Germinal center (tissue), 1 donor: Measurements from ENCODE around the gene RBCK1.
"Not testable (repeated sequence)": the region's sequence is repeated elsewhere in the genome, so short reads cannot be mapped to it uniquely, and the experiment has no call there.

Source experiments
- DNase-seq: peaks from one replicate; pipeline ENCODE4 v3.0.0; 2012; ENCODE audit warnings: mixed read lengths, low spot score

Gene RBCK1

GRCh38 chr20:407953-408842, at the start of gene RBCK1:
RBCK1 (plus strand) TSS chr20:408299; CDS start chr20:408758, 459 bp downstream.
- peak; percentile 98 for DNase-seq

- no peak for DNase-seq
These were observed 49.1 kb upstream of the RBCK1 start for GRCh38 chr20:358891-359555.

- DNase-seq: peak; percentile 56
These were observed 46.5 kb upstream of the RBCK1 start for GRCh38 chr20:361561-361960.

GRCh38 chr20:362271-363254, 45.5 kb upstream of the RBCK1 start:
- no peak for DNase-seq

GRCh38 chr20:363319-364078, 44.6 kb upstream of the RBCK1 start:
- no peak for DNase-seq

GRCh38 chr20:364905-365794, 42.9 kb upstream of the RBCK1 start:
- DNase-seq: no peak

GRCh38 chr20:366041-366718, 41.9 kb upstream of the RBCK1 start:
- no peak for DNase-seq

GRCh38 chr20:366719-367485, 41.2 kb upstream of the RBCK1 start:
- DNase-seq: no peak

GRCh38 chr20:367486-367887, 40.6 kb upstream of the RBCK1 start:
- no peak for DNase-seq

- DNase-seq: no peak
These were observed 39.2 kb upstream of the RBCK1 start for GRCh38 chr20:368915-369314.

- no peak for DNase-seq
These were observed 37.9 kb upstream of the RBCK1 start for GRCh38 chr20:370151-370600.

- no peak for DNase-seq
These were observed 36.9 kb upstream of the RBCK1 start for GRCh38 chr20:370977-371754.

- DNase-seq: no peak
These were observed 36.1 kb upstream of the RBCK1 start for GRCh38 chr20:371755-372542.

- DNase-seq: not testable (repeated sequence)
These were observed 35.5 kb upstream of the RBCK1 start for GRCh38 chr20:372543-373082.

- no peak for DNase-seq
These were observed 34.8 kb upstream of the RBCK1 start for GRCh38 chr20:373171-373890.

- DNase-seq: no peak
These were observed 32.7 kb upstream of the RBCK1 start for GRCh38 chr20:375265-375889.
